Sigmoid colon (tissue), 4 donors: ENCODE results near the gene TALDO1.

Experiments used
- POLR2A ChIP-seq, 2 donors: fragments of 450-650 bp; IDR thresholded peaks; one replicate each; pipeline ENCODE4 v1.6.1; 2016; ENCODE audit warnings: antibody characterized with exemption in 2 of 2, mild to moderate bottlenecking in 2 of 2, moderate library complexity in 2 of 2
- POLR2AphosphoS5 ChIP-seq, 4 donors: sonication (generic); formaldehyde crosslinking; IDR thresholded peaks; one replicate each; pipeline ENCODE4 v1.6.1; 2017; ENCODE audit warnings: antibody characterized with exemption in 4 of 4
- TF ChIP-seq, protein P1 (sequence below), 4 experiments: fragments of 450-650 bp in 3 of 4; fragments of 200-600 bp in 1 of 4; IDR thresholded peaks; one replicate each; pipeline ENCODE4 v1.5.1; 2016 to 2019; ENCODE audit warnings: antibody characterized with exemption in 4 of 4, mild to moderate bottlenecking in 3 of 4, moderate library complexity in 2 of 4

DNA sequence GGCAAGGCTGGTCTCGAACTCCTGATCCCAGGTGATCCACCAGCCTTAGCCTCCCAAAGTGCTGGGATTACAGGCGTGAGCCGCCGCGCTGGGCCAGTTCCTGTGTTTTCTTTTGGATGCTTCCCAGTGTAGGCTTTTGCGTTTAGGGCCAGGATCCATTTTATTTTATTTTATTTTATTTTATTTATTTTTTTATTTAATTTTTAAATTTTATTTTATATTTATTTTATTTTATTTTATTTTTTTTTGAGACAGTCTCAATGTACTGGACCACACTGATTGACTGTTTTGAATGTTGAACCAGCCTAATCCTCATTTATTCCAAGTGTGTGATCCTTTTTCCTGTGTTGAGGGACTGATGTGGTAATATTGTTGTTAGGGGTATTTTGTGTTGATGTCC lies 32.8 kb upstream of the TALDO1 start:
- TF ChIP-seq, protein P1, sequence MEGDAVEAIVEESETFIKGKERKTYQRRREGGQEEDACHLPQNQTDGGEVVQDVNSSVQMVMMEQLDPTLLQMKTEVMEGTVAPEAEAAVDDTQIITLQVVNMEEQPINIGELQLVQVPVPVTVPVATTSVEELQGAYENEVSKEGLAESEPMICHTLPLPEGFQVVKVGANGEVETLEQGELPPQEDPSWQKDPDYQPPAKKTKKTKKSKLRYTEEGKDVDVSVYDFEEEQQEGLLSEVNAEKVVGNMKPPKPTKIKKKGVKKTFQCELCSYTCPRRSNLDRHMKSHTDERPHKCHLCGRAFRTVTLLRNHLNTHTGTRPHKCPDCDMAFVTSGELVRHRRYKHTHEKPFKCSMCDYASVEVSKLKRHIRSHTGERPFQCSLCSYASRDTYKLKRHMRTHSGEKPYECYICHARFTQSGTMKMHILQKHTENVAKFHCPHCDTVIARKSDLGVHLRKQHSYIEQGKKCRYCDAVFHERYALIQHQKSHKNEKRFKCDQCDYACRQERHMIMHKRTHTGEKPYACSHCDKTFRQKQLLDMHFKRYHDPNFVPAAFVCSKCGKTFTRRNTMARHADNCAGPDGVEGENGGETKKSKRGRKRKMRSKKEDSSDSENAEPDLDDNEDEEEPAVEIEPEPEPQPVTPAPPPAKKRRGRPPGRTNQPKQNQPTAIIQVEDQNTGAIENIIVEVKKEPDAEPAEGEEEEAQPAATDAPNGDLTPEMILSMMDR (IDR thresholded peaks at IDR 0.05), result no peak
- no peak for TF ChIP-seq POLR2AphosphoS5 (IDR thresholded peaks at IDR 0.05)
- no peak for TF ChIP-seq POLR2A (IDR thresholded peaks at IDR 0.05)
